GM12891 (cell line): ENCODE measurements around the gene RTKN.
A peak's percentile ranks its signal among the peaks of the same experiment; 100 is the strongest.
"Not testable (repeated sequence)": the region's sequence is repeated elsewhere in the genome, so short reads cannot be mapped to it uniquely, and the experiment has no call there.

ENCODE experiments used
- DNase-seq: peaks from one replicate; pipeline ENCODE4 v3.0.0; 2011; ENCODE audit warnings: low spot score; ENCODE audit not compliant: insufficient read length
- FAIRE-seq: peaks from 2 replicates; lab custom pipeline; 2011; peaks lifted over from hg19 to GRCh38; lab: Jason Lieb, UNC
- PAX5 ChIP-seq: IDR thresholded peaks from 2 replicates; pipeline ENCODE4 v1.6.1; 2011; ENCODE audit warnings: low read length, moderate library complexity, mild to moderate bottlenecking; ENCODE audit not compliant: insufficient read depth, severe bottlenecking
- POLR2A ChIP-seq: IDR thresholded peaks from 2 replicates; pipeline ENCODE4 v1.6.1; 2011; ENCODE audit warnings: low read depth, low read length, control low read depth
- POLR2AphosphoS5 ChIP-seq: IDR thresholded peaks from 2 replicates; pipeline ENCODE4 v1.6.1; 2011; ENCODE audit warnings: low read depth, low read length, control low read depth
- POU2F2 ChIP-seq: IDR thresholded peaks from 2 replicates; pipeline ENCODE4 v1.6.1; 2011; ENCODE audit warnings: low read depth, mild to moderate bottlenecking, control low read depth, low read length, moderate library complexity
- SPI1 ChIP-seq: IDR thresholded peaks from 2 replicates; pipeline ENCODE4 v1.6.1; 2011; ENCODE audit warnings: low read depth, low read length, control low read depth
- TAF1 ChIP-seq: IDR thresholded peaks from 2 replicates; pipeline ENCODE4 v1.6.1; 2011; ENCODE audit warnings: low read depth, low read length, control low read depth

RTKN gene

DNA sequence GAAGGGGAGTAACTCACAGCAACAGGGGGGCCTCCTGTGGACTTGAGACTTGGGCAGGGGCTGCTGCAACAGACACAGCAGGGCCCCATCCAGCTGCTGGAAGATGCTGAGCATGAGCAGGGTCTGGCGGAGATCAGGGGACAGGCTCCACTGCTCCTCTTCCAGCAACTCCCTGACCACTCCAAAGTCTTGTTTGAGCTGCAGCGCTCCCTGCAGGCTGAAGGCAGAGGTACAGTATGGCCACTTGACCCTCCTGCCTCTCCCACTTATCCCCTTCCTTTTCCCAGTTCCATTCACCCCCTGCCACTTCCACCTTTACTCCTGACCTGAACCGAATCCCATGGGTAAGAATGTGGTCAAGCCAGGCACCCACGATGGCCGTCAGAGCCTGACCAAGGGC is 33.2 kb upstream of the RTKN start:
- DNase-seq (no peak), FAIRE-seq (no peak)
- TF ChIP-seq POLR2A (no peak), PAX5 (no peak), SPI1 (no peak), POLR2AphosphoS5 (no peak), POU2F2 (no peak), TAF1 (no peak)

DNA sequence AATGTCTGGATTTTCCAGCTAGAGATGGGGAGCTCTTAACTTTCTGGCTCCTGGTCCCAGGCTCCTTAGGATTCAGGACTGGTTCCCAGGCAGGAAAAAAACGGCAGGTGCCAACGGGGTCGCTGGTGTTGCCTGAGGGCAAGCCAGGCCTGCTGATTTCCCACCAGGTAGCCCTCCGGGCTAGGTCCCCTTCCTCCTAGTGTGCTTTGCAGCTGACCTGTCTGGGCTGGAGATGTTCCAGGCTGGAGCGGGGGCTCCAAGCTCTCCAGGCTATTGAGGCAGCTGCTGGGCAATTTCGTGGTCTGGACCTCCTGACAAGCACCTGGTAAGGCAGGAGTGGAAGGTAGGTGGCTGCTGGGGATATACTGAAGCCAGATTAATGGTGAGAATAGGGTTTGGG is 32.7 kb upstream of the RTKN start:
- DNase-seq (no peak), FAIRE-seq (no peak)
- TF ChIP-seq POLR2A (no peak), POLR2AphosphoS5 (no peak), TAF1 (no peak), SPI1 (no peak)

DNA sequence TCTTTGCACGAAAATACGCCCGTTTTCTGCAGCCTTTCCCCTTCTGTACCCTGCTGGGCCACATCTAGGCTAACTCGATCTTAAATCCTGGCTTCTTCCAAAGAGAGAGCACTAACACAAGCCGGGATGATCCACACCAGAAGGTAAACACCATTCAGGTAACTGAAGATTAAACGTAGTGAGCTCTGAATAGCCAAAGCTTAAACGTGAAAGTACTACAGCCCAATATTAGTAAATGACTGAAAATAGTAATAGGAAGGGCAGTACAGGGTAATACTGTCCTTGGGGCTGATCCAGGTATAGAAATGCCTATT is 31.2 kb upstream of the RTKN start:
- DNase-seq (no peak), FAIRE-seq (no peak)
- TF ChIP-seq POLR2A: no peak
- TF ChIP-seq SPI1: no peak
- no peak for TF ChIP-seq POU2F2
- no peak for TF ChIP-seq PAX5
- no peak for TF ChIP-seq TAF1
- TF ChIP-seq POLR2AphosphoS5: no peak

DNA sequence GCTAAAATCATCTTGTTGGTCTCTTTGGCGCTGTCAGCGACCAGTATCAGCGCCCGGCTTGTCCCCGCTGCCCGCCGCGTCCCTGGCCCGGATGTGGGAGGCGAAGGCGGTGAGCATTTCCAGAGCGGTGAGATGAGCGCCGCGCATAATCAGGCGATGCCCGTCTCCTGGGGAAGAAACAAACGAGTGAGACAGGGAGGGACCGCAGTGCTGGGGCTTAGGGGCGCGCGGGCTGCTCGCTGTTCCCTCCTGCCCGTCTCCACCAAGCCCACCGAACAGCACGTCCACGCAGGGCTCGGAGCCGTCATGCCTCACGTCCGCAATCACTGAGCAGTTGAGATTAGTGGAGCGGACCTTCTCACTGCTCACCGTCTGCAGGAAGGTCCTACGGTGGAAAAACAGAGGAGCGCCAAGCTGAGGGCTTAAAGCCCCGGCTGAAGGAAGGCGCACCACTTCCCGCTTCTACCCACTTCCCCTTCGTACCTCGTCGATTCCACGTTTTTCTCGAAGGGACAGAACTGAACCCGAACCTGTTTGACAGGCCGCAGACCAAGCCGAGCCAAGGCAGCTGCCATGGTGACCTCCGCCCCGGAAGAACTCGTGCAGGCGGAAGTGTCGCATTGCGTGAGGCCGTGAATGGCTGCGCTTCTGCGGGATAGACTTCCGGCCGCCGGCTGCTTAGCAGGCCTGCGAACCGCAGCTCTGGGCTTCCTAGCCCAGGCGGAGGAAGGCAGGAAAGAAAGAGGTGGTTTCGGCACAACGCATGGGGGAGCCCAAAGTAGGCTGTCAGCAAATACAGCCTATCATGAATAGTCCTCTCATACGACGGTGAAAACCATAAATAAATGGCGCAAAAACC is 30.6 kb upstream of the RTKN start, which contains the start of gene MRPL53:
MRPL53 (minus strand) TSS at position 595 of the 859 bp plus-strand sequence; CDS start at position 575, 20 bp downstream.
- FAIRE-seq (peak; percentile 95), DNase-seq (peak; percentile 77)
- TF ChIP-seq SPI1 (peak; percentile 18; the same call in 1 of the 2 replicates), POLR2AphosphoS5 (peak; percentile 97), PAX5 (peak; percentile 62), POU2F2 (peak; percentile 86), POLR2A (peak; percentile 97), TAF1 (peak; percentile 84)

DNA sequence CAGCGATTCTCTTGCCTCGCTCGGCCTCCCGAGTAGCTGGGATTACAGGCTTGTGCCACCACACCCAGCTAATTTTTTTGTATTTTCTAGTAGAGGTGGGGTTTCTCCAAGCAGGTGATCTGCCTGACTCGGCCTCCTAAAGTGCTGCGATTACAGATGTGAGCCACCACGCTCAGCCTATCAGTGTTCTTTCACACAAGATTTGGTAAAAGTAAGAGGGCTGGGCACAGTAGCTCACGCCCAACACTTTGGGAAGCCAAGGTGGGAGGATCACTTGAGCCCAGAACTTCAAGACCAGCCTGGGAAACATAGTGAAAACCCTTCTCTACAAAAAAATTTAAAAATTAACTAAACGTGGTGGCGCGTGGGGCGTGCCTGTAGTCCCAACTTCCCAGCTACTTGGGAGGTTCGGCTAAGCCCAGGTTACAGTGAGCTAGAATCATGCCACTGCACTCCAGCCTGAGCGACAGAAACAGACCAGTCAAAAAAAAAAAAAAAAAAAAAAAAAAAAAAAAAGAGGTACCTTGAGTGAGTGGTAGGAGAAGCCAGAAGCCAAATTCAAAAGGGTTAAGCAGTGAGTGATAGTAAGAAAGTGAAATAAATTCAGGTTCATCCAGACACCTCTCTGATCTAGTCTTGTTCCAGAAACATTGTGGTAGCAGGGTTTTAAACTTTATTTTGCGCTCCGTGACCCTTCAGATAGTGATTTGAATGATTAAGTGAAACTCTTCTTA is 29.8 kb upstream of the RTKN start:
- FAIRE-seq: no peak
- DNase-seq: no peak
- TF ChIP-seq POLR2A (no peak), PAX5 (no peak), POLR2AphosphoS5 (no peak)

DNA sequence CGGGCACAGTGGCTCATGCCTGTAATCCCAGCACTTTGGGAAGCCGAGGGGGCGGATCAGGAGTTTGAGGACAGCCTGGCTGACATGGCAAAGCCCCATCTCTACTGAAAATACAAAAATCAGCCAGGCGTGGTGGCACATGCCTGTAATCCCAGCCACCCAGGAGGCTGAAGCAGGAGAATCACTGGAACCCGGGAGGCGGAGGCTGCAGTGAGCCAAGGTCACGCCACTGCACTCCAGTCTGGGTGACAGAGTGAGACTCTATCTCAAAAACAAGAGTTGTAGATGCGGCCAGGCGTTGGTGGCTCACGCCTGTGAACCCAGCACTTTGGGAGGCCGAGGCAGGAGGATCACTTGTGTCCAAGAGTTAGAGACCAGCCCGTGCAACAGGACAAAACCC is 29.0 kb upstream of the RTKN start:
- FAIRE-seq, DNase-seq: not testable (repeated sequence)

DNA sequence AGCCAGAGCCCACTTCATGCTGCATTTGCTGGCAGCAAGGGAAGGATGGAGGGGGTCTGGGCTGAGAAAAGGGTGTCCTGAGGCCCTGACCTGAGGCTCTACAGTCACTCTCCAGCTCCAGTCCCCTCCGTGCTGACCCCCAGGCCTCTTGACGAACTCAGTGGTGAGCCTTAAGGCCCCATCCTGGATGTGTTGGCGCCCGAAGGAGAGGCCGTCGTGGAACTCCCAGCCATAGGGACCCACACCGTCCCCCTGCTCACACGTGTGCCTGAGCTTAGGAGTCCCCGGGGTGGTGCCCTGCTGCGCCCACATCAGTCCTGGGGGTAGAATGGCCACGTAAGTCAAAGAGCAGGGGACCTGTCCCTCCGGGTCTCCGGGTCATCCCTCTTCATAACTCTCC is 22.7 kb upstream of the RTKN start:
- TF ChIP-seq POLR2AphosphoS5 (no peak), SPI1 (no peak), PAX5 (no peak), TAF1 (no peak), POLR2A (no peak), POU2F2 (no peak)
- FAIRE-seq: no peak
- no peak for DNase-seq

DNA sequence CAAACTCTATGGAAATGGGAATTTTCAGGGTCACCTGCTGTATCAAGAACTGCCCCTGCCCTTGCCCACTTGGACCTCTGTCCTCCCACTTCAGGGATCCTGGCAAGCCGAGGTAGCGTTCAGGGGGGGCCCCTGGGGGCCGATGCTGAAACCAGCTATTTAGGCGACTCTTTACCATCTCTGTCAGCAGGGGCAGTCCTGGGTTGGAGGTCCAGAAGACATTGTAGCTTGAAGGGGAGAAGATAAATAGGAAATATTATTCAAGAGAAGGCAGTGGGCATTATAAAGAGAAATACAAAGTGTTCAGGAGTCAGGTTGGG is 21.0 kb upstream of the RTKN start:
- FAIRE-seq (no peak), DNase-seq (no peak)
- TF ChIP-seq PAX5: no peak

DNA sequence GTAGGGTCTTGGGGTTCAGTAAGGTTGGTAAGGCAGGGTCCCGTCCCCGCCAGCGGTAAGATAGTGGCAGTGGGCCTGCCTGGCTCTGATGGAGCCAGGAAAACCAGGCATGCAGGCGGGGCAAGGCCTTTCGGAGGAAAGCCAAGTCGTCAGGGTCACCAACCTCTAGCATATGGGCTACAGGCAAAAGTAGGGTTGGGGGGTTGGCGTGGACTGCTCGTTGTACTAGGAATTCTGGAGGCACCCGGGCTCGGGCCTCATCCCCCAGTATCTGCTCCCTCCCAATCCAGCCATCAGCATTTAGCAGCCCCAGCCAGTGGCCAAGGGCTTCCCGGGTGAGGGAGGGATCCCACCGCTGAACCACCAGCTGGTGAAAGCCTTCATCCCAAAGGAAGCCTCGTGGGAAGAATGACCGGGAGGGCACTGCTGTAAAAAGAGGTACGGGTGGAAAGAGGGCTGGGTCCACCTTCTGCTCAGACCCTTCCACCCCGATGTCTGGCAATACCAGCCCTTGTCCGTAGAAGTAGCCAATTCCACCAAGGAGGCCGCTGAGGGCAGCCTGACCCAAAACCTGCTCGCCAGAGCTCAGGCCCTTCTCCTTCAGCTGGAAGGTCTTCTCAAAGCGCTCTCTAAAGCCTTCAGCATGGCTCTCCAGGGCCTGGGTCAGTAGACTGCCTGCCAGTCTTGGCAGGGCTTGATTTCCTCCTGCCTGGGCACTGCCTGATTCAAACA is 20.5 kb upstream of the RTKN start:
- TF ChIP-seq TAF1 (no peak), POLR2AphosphoS5 (peak; percentile 27; the same call in 1 of the 2 replicates), POU2F2 (no peak), PAX5 (no peak), SPI1 (no peak), POLR2A (no peak)
- FAIRE-seq (no peak), DNase-seq (no peak)
